HEK293T (cell line): Measurements from ENCODE around the gene CSGALNACT2.

Experiments used
- CTCF ChIA-PET: fragments of 350-600 bp; formaldehyde crosslinking; extraction: SDS; loops from one replicate; lab custom pipeline; 2021; ENCODE audit warnings: antibody characterized with exemption, inconsistent platforms; lab: Yijun Ruan, JAX
- POLR2A ChIA-PET: fragments of 350-600 bp; formaldehyde crosslinking; extraction: SDS; loops from one replicate; lab custom pipeline; 2020; ENCODE audit warnings: antibody characterized with exemption, inconsistent platforms; lab: Yijun Ruan, JAX
- DNase-seq: peaks from one replicate; pipeline ENCODE4 v3.0.0; 2012; ENCODE audit warnings: mixed read lengths; ENCODE audit errors: extremely low spot score
- ARNT ChIP-seq: fragments of 450-650 bp; IDR thresholded peaks from 2 replicates; pipeline ENCODE4 v1.6.1; 2017; ENCODE audit warnings: mild to moderate bottlenecking
- BHLHE40 ChIP-seq: fragments of 450-650 bp; IDR thresholded peaks from 2 replicates; pipeline ENCODE4 v1.6.1; 2016; ENCODE audit warnings: mild to moderate bottlenecking, moderate library complexity, borderline replicate concordance
- CTBP1 ChIP-seq: fragments of 450-650 bp; IDR thresholded peaks from 2 replicates; pipeline ENCODE4 v1.6.1; 2016; ENCODE audit warnings: borderline replicate concordance
- ELF4 ChIP-seq: fragments of 450-650 bp; IDR thresholded peaks from 2 replicates; pipeline ENCODE4 v1.6.1; 2017; ENCODE audit warnings: antibody characterized with exemption
- FOXA1 ChIP-seq: fragments of 450-650 bp; IDR thresholded peaks from 2 replicates; pipeline ENCODE4 v1.6.1; 2016; ENCODE audit warnings: mild to moderate bottlenecking
- FOXK2 ChIP-seq: fragments of 450-650 bp; IDR thresholded peaks from 2 replicates; pipeline ENCODE4 v1.6.1; 2016; ENCODE audit warnings: mild to moderate bottlenecking
- FOXM1 ChIP-seq: fragments of 450-650 bp; IDR thresholded peaks from 2 replicates; pipeline ENCODE4 v1.6.1; 2017; ENCODE audit warnings: mild to moderate bottlenecking, borderline replicate concordance
- HDGF ChIP-seq: fragments of 450-650 bp; IDR thresholded peaks from 2 replicates; pipeline ENCODE4 v1.6.1; 2017; ENCODE audit warnings: antibody characterized with exemption, borderline replicate concordance
- L3MBTL2 ChIP-seq: fragments of 450-650 bp; conservative IDR thresholded peaks from 2 replicates; pipeline ENCODE4 v1.6.1; 2016; ENCODE audit warnings: mild to moderate bottlenecking
- LEF1 ChIP-seq: fragments of 450-650 bp; IDR thresholded peaks from 2 replicates; pipeline ENCODE4 v1.6.1; 2017; ENCODE audit warnings: mild to moderate bottlenecking, borderline replicate concordance
- NFRKB ChIP-seq: fragments of 450-650 bp; IDR thresholded peaks from 2 replicates; pipeline ENCODE4 v1.6.1; 2016; ENCODE audit warnings: mild to moderate bottlenecking, moderate library complexity
- SP1 ChIP-seq: fragments of 450-650 bp; IDR thresholded peaks from 2 replicates; pipeline ENCODE4 v1.6.1; 2017
- SUZ12 ChIP-seq: fragments of 450-650 bp; IDR thresholded peaks from 2 replicates; pipeline ENCODE4 v1.6.1; 2016; ENCODE audit warnings: mild to moderate bottlenecking
- TARDBP ChIP-seq: fragments of 450-650 bp; IDR thresholded peaks from 2 replicates; pipeline ENCODE4 v1.6.1; 2016
- TF ChIP-seq, protein P1 (sequence below): fragments of 450-650 bp; IDR thresholded peaks from 2 replicates; pipeline ENCODE4 v1.6.1; 2016

Gene CSGALNACT2

GRCh38 chr10:43229208-43230061 is 91.2 kb downstream of the CSGALNACT2 start:
- peak; percentile 50 for DNase-seq
- ChIA-PET CTCF (interaction anchor here (1.6 kb wide), 1 partner anchor 27 kb away, joined by 5 read pairs; no protein-coding TSS in a partner anchor), POLR2A (no interaction called here)
- TF ChIP-seq FOXM1 (0 out of 2 replicates have a peak, but pooled peaks have one; percentile 3), TARDBP (no peak), SUZ12 (no peak), FOXK2 (no peak), L3MBTL2 (peak; percentile 60)
- TF ChIP-seq, protein P1, sequence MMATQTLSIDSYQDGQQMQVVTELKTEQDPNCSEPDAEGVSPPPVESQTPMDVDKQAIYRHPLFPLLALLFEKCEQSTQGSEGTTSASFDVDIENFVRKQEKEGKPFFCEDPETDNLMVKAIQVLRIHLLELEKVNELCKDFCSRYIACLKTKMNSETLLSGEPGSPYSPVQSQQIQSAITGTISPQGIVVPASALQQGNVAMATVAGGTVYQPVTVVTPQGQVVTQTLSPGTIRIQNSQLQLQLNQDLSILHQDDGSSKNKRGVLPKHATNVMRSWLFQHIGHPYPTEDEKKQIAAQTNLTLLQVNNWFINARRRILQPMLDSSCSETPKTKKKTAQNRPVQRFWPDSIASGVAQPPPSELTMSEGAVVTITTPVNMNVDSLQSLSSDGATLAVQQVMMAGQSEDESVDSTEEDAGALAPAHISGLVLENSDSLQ, result no peak

DNA sequence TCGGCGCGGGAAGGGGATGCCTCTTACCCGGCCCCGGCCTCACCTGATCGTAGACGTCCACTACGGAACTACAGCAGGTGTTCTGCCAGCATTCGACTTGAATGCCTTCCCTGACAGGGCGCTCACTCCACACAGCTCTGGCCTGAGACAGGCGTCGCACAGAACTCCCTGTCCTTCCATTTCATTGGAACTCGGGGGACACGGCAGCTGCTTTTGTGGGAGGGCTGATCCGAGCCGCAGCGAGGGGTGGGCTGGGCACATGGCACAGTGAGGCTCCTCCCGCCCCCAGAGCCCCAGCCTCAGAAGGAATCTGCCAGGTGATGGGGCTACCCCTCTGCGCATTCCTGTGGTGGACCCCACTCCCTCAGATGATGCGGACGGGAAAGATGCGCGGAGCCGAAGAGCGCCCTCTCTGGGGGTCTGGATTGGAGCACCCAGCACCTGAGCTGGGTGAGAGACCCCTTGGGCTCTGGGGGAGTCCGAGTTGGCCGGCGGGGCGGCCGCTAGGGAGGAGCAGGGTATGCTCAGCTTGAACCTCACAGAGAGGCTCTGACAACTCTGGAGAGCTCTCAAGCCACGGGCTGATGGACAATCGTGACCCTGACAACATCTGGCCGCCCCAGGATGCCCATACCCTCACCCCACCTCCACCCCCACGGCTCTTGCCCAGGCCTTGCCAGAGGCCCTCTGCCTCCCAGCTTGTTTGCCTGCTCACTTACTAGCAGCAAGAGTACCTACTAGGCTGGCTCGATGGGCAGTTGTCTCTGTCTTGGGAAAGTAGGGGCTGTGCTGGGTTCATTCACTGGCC is 92.1 kb downstream of the CSGALNACT2 start:
- ChIA-PET POLR2A (no interaction called here), CTCF (interaction anchor here (0.9 to 1.6 kb wide), 2 partner anchors 26 kb away, joined by 3 to 5 read pairs; no protein-coding TSS in a partner anchor)
- no peak for DNase-seq
- TF ChIP-seq SUZ12 (no peak), ELF4 (no peak), L3MBTL2 (no peak), ARNT (no peak), LEF1 (no peak), TARDBP (no peak), BHLHE40 (no peak), FOXM1 (no peak), NFRKB (no peak), FOXA1 (no peak)
- TF ChIP-seq, protein P1, result no peak

GRCh38 chr10:43230909-43231522 is 92.8 kb downstream of the CSGALNACT2 start:
- CTCF ChIA-PET, result interaction anchor here (0.9 to 1.6 kb wide), 2 partner anchors 25 to 26 kb away, joined by 3 to 5 read pairs; no protein-coding TSS in a partner anchor
- TF ChIP-seq BHLHE40 (no peak), CTBP1 (no peak)
- no peak for DNase-seq
- POLR2A ChIA-PET, result no interaction called here

DNA sequence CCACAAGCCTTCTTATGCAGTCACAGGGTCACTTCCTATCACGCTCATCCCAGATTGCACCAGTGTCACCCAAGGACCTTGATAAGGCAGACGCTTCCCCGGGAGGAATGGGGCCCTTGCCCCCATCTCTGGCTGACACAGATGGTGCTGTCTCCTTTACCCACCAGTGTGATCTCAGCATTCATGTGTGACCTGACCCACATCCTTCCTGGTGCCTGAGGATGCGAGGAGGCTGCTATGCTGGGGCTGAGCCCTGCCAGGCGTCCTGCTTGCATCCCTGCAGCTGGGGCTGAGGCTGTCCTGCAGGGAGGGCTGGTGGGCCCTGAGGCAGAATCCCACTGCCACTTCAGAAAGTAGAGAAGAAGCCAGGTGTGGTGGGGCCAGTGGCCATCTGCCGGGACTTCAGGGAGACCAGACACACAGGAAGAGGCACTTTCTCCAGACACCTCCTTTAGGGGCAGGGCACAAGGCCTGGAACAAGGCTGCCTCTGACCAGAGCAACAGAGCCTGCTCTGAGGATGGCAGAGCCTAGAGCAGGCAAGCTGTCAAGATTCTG is 93.4 kb downstream of the CSGALNACT2 start:
- CTCF ChIA-PET, result no interaction called here
- TF ChIP-seq TARDBP (no peak), FOXM1 (no peak), LEF1 (no peak)
- POLR2A ChIA-PET, result no interaction called here
- DNase-seq, result no peak

DNA sequence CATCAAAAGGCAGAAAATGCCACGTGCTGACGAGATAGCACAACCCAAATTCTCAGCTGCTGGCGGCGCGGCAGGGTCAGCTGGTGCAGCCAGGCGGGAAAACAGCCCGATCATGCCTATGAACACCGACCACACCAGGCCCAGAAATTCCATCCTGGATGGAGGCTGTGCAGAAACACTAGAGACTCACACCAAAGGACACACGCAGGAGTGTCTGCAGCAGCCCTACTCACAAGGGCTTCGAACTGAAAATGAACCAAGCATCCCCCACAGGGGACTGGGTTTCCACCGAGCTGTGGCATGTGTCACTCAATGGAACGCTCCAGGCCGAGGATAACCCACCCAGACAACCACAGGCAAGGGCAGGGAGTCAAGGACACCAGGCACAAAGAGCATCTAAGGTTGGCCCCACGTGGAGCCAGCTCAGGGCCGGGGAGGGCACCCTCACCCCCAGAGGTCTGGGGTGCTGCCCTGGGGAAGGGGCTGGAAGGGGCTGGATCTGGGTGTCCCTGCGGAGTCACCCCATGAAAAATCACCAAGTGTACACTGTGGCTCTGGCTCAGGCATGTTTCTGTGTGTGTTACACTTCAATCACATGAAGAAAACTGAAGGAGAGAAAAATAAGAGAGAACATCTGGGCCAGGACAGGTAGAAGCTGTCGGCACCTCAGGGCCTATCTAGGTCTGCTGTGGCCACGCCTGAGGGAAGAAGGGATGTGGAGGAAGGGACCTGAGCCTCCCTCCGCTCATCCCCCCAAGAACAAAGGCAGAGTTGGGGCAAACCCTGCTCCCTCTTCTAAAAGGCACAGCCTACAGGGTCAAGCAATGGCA is 95.6 kb downstream of the CSGALNACT2 start:
- ChIA-PET POLR2A (no interaction called here), CTCF (no interaction called here)
- no peak for DNase-seq
- TF ChIP-seq NFRKB (no peak), FOXM1 (no peak), LEF1 (no peak), TARDBP (no peak), FOXK2 (no peak), ARNT (no peak), BHLHE40 (no peak), SUZ12 (no peak), HDGF (no peak), ELF4 (no peak), SP1 (no peak), FOXA1 (no peak), L3MBTL2 (no peak), CTBP1 (no peak)
- TF ChIP-seq, protein P1, result no peak
